ENCODE results near the gene ADARB1.

DNA sequence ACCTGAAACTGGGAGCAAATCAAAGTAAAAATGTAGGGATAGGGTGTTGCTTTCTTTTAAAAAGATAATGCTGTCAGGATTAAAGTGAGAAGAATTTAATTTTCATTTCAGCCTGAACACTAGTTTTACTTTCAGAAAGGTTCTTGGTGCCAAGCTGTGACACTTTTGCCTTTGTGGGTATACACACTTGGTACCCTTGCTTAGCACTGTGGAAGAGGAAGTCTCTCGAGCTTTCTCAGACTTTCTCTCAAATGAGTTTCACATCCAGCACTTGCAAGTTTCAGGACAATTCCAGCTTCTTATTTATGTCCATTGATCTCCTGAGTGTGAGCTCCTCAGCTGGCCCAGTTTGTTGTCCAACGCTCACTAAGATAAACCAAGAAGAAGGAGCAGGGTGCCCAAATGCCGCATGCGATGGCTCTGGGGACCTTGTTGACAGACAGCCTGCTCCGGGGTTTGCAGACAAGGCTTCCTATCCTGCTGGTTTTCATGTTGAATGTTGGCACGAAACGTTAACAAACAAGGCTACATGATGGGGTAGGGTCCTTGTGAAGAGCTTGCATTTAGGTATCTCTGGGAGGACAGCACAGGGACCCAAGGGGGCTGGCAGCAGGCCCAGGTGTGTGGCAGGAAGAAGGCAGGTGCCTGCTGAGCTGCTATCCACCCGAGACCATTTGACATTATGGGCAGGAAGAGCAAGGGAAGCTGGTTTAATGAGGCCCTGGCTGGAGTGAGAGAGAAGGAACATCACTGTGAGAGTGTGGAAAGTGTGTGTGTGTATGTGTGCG is 133.7 kb downstream of the ADARB1 start:
- no peak for TF ChIP-seq CTCF (IDR thresholded peaks at IDR 0.05)
- no peak for TF ChIP-seq EP300 (IDR thresholded peaks at IDR 0.05; ENCODE audit: low read depth)
- TF ChIP-seq POLR2A (IDR thresholded peaks at IDR 0.05), result no peak

All from transverse colon (tissue), 3 donors.